H9 (cell line): ENCODE results near the gene SYNGR2. TPM values are rescaled to one million over a fixed set of nuclear protein-coding genes. Genes with fewer than 3 reads are reported as not detected.

Source experiments
- DNase-seq: peaks from one replicate; pipeline ENCODE4 v3.0.0-alpha.2; 2017
- H2AFZ ChIP-seq: one replicate; pipeline ENCODE4 v1.6.1; 2013; ENCODE audit warnings: mild to moderate bottlenecking, low read length, control low read depth, moderate library complexity
- H2AK5ac ChIP-seq: 2 replicates; pipeline ENCODE4 v1.6.1; 2013; ENCODE audit warnings: low read length, control low read depth, mixed read lengths; ENCODE audit not compliant: insufficient read length
- H2BK120ac ChIP-seq: one replicate; pipeline ENCODE4 v1.6.1; 2013; ENCODE audit warnings: low read depth, mild to moderate bottlenecking, low read length, control low read depth, inconsistent platforms; ENCODE audit not compliant: poor library complexity, severe bottlenecking
- H2BK12ac ChIP-seq: 2 replicates; pipeline ENCODE4 v1.6.1; 2013; ENCODE audit warnings: low read length, control low read depth, mixed read lengths, low read depth; ENCODE audit not compliant: insufficient read length
- H2BK15ac ChIP-seq: 2 replicates; pipeline ENCODE4 v1.6.1; 2013; ENCODE audit warnings: low read depth, low read length, control low read depth
- H2BK20ac ChIP-seq: one replicate; pipeline ENCODE4 v1.6.1; 2013; ENCODE audit warnings: low read depth, mild to moderate bottlenecking, low read length, control low read depth, inconsistent platforms; ENCODE audit not compliant: poor library complexity, severe bottlenecking
- H2BK5ac ChIP-seq: 2 replicates; pipeline ENCODE4 v1.6.1; 2013; ENCODE audit warnings: low read length, control low read depth, mixed read lengths; ENCODE audit not compliant: insufficient read length
- H3K14ac ChIP-seq: 2 replicates; pipeline ENCODE4 v1.6.1; 2013; ENCODE audit warnings: low read length, control low read depth; ENCODE audit not compliant: insufficient read depth
- H3K18ac ChIP-seq: 2 replicates; pipeline ENCODE4 v1.6.1; 2013; ENCODE audit warnings: low read depth, mild to moderate bottlenecking, mixed read lengths, low read length, control low read depth; ENCODE audit not compliant: insufficient read length
- H3K23ac ChIP-seq: 2 replicates; pipeline ENCODE4 v1.6.1; 2013; ENCODE audit warnings: low read length, control low read depth, mixed read lengths, low read depth; ENCODE audit not compliant: insufficient read length
- H3K23me2 ChIP-seq: 2 replicates; pipeline ENCODE4 v1.6.1; 2013; ENCODE audit warnings: low read depth, mild to moderate bottlenecking, mixed read lengths, low read length, control low read depth; ENCODE audit not compliant: insufficient read length, poor library complexity, severe bottlenecking
- H3K27ac ChIP-seq: 2 replicates; pipeline ENCODE4 v1.5.1; 2013; ENCODE audit warnings: low read length, control low read depth, mixed read lengths, low read depth; ENCODE audit not compliant: insufficient read length
- H3K27me3 ChIP-seq: 2 replicates; pipeline ENCODE4 v1.6.1; 2013; ENCODE audit warnings: low read length, control low read depth, inconsistent platforms; ENCODE audit not compliant: insufficient read depth
- H3K4ac ChIP-seq: 2 replicates; pipeline ENCODE4 v1.6.1; 2013; ENCODE audit warnings: low read depth, mild to moderate bottlenecking, control low read depth, inconsistent platforms, low read length, moderate library complexity
- H3K4me1 ChIP-seq: 2 replicates; pipeline ENCODE4 v1.6.1; 2013; ENCODE audit warnings: low read length, control low read depth, inconsistent platforms; ENCODE audit not compliant: insufficient read depth
- H3K4me2 ChIP-seq: 2 replicates; pipeline ENCODE4 v1.6.1; 2013; ENCODE audit warnings: low read length, control low read depth, mixed read lengths; ENCODE audit not compliant: insufficient read length, insufficient read depth
- H3K56ac ChIP-seq: 2 replicates; pipeline ENCODE4 v1.6.1; 2013; ENCODE audit warnings: low read depth, mild to moderate bottlenecking, mixed read lengths, low read length, control low read depth; ENCODE audit not compliant: insufficient read length
- H3K79me1 ChIP-seq: 2 replicates; pipeline ENCODE4 v1.6.1; 2013; ENCODE audit warnings: low read depth, mild to moderate bottlenecking, moderate library complexity, low read length, control low read depth, inconsistent platforms; ENCODE audit not compliant: insufficient read depth, poor library complexity, severe bottlenecking
- H3K79me2 ChIP-seq: 2 replicates; pipeline ENCODE4 v1.6.1; 2013; ENCODE audit warnings: low read length, control low read depth, inconsistent platforms; ENCODE audit not compliant: insufficient read depth
- H3K9ac ChIP-seq: 2 replicates; pipeline ENCODE4 v1.6.1; 2013; ENCODE audit warnings: low read length, control low read depth, mixed read lengths; ENCODE audit not compliant: insufficient read length; ENCODE audit errors: extremely low read depth
- H3K9me3 ChIP-seq: one replicate; pipeline ENCODE4 v1.6.1; 2013; ENCODE audit warnings: low read depth, low read length, inconsistent platforms; ENCODE audit not compliant: control insufficient read depth
- H3T11ph ChIP-seq: one replicate; pipeline ENCODE4 v1.6.1; 2013; ENCODE audit warnings: mild to moderate bottlenecking, low read length, control low read depth, inconsistent platforms
- H4K20me1 ChIP-seq: one replicate; pipeline ENCODE4 v1.6.1; 2013; ENCODE audit not compliant: control insufficient read depth, insufficient read length, insufficient read depth
- H4K5ac ChIP-seq: 2 replicates; pipeline ENCODE4 v1.6.1; 2013; ENCODE audit warnings: low read depth, mild to moderate bottlenecking, mixed read lengths, low read length, control low read depth; ENCODE audit not compliant: insufficient read length
- H4K8ac ChIP-seq: replicated peaks from 2 replicates; pipeline ENCODE4 v1.6.1; 2013; ENCODE audit warnings: low read length, control low read depth, mixed read lengths, low read depth; ENCODE audit not compliant: insufficient read length
- H4K91ac ChIP-seq: 2 replicates; pipeline ENCODE4 v1.6.1; 2013; ENCODE audit warnings: low read depth, mild to moderate bottlenecking, moderate library complexity, mixed read lengths, low read length, control low read depth; ENCODE audit not compliant: insufficient read length
- H3K27ac Mint-ChIP-seq, 3 experiments: 2 replicates in 2 of 3; 3 replicates in 1 of 3; pipeline ENCODE4 v1.8.0; 2020 to 2021; ENCODE audit warnings: mixed read lengths in 3 of 3, mild to moderate bottlenecking in 1 of 3, moderate library complexity in 1 of 3
- H3K27me3 Mint-ChIP-seq: 2 replicates; pipeline ENCODE4 v1.8.0; 2021; ENCODE audit warnings: low read depth, mild to moderate bottlenecking, moderate library complexity, mixed read lengths
- H3K36me3 Mint-ChIP-seq, 3 experiments: 2 replicates in 2 of 3; 3 replicates in 1 of 3; pipeline ENCODE4 v1.8.0; 2020 to 2021; ENCODE audit warnings: low read depth in 3 of 3, mixed read lengths in 3 of 3; ENCODE audit not compliant: insufficient read depth in 1 of 3
- H3K4me1 Mint-ChIP-seq, 2 experiments: 2 replicates each; pipeline ENCODE4 v1.8.0; 2020; ENCODE audit warnings: mixed read lengths in 2 of 2
- H3K4me3 Mint-ChIP-seq, 2 experiments: 2 replicates in 1 of 2; 3 replicates in 1 of 2; pipeline ENCODE4 v1.8.0; 2020 to 2021; ENCODE audit warnings: mild to moderate bottlenecking in 2 of 2, mixed read lengths in 2 of 2, moderate library complexity in 1 of 2
- H3K9me3 Mint-ChIP-seq, 2 experiments: 2 replicates in 1 of 2; 3 replicates in 1 of 2; pipeline ENCODE4 v1.8.0; 2020; ENCODE audit warnings: mild to moderate bottlenecking in 2 of 2, mixed read lengths in 2 of 2, moderate library complexity in 1 of 2
- CTCF ChIP-seq: fragments of 200-600 bp; sonication (generic); conservative IDR thresholded peaks from 3 replicates; pipeline ENCODE4 v1.8.0; 2021; ENCODE audit warnings: antibody characterized with exemption, mild to moderate bottlenecking
- WGBS: extraction: QIAGEN DNeasy Blood & Tissue Kit; methylation state at CpG from one replicate; pipeline ENCODE4 v1.1.7; 2013; ENCODE audit warnings: missing lambda C conversion rate, low lambda C conversion rate, mixed read lengths; ENCODE audit not compliant: insufficient read length; ENCODE audit errors: extremely low coverage; 5-methylcytosine and 5-hydroxymethylcytosine counted together
- total RNA-seq: library from RNA; stranded (reverse); gene quantifications from 2 replicates; pipeline ENCODE4 v1.2.1, GENCODE V29; 2021

SYNGR2 gene
- total RNA-seq, 1 experiment from 2014 or later: 41.0 TPM

- Histone ChIP-seq H2BK12ac (no peak overlapping the region), H4K91ac (no peak overlapping the region), H4K8ac (no peak overlapping the region), H2BK120ac (no peak overlapping the region), H3K27ac (no peak overlapping the region), H3K56ac (no peak overlapping the region), H3K23ac (no peak overlapping the region), H2BK15ac (no peak overlapping the region), H4K20me1 (no peaks in the 10 kb centered on the region), H3K23me2 (peaks cover 19% of the 10 kb centered on the region), H3K4ac (no peak overlapping the region), H4K5ac (no peak overlapping the region), H3K79me2 (no peaks in the 10 kb centered on the region; the same call in 1 of the 2 replicates), H3K9me3 (no peaks in the 10 kb centered on the region), H3T11ph (no peak overlapping the region), H3K4me1 (peaks cover 10% of the 10 kb centered on the region; the same call in 1 of the 2 replicates), H3K18ac (peak overlapping the region; percentile 32), H3K79me1 (no peaks in the 10 kb centered on the region), H2BK5ac (no peak overlapping the region), H3K4me2 (peak overlapping the region; percentile 64), H2AFZ (no peak overlapping the region), H2BK20ac (no peak overlapping the region), H3K14ac (no peak overlapping the region; the same call in 1 of the 2 replicates), H3K27me3 (no peaks in the 10 kb centered on the region; the same call in 1 of the 2 replicates), H2AK5ac (no peak overlapping the region), H3K9ac (no peak overlapping the region)
- Mint-ChIP-seq H3K4me3 (peak overlapping the region; percentile 81 to 85), H3K36me3 (peaks cover 7 to 19% (median 17%) of the 10 kb centered on the region in 3 experiments), H3K4me1 (peaks cover 24% of the 10 kb centered on the region in 2 experiments), H3K9me3 (no peaks in the 10 kb centered on the region; a peak in 2 of 5 replicates), H3K27me3 (peaks cover 4% of the 10 kb centered on the region), H3K27ac (0 out of 7 replicates have a peak overlapping the region, but pooled peaks of 1 of the 3 experiments have one; percentile 73)
- no peak for DNase-seq
- no CpG with 5 or more reads among the region's 6 CpGs for WGBS
- no peak for TF ChIP-seq CTCF
These were observed 41.5 kb upstream of the SYNGR2 start for GRCh38 chr17:78126895-78127238.
